CD4-positive, alpha-beta T cell (primary cell): Measurements from ENCODE around the gene ZNF516. TPM values are rescaled to one million over a fixed set of nuclear protein-coding genes. Genes with fewer than 3 reads are reported as not detected.

Experiments used
- ATAC-seq: fragments of 200-7000 bp; cut with Tn5 transposase; one replicate; pipeline ENCODE4 v1.10.0; 2022; ENCODE audit warnings: mild to moderate bottlenecking; ENCODE audit not compliant: poor library complexity
- CTCF ChIA-PET: fragments of 350-600 bp; sonication (Branson Sonifier 250); formaldehyde crosslinking; loops from one replicate; lab custom pipeline; 2021; ENCODE audit warnings: antibody characterized with exemption, inconsistent platforms; lab: Charles Lee
- POLR2A ChIA-PET: fragments of 350-600 bp; sonication (Branson Sonifier 250); formaldehyde crosslinking; loops from one replicate; lab custom pipeline; 2021; ENCODE audit warnings: antibody characterized with exemption, inconsistent platforms; lab: Charles Lee
- DNase-seq, 14 experiments: peaks; one replicate each; pipeline ENCODE4 v3.0.0-alpha.2; 2013 to 2020; ENCODE audit warnings: mixed read lengths in 2 of 14
- H3K27ac ChIP-seq, 2 donors: one replicate each; pipeline versions ENCODE4 v1.5.1 to v1.7.0; 2013; ENCODE audit warnings: low read length in 2 of 2, low read depth in 1 of 2, mild to moderate bottlenecking in 1 of 2
- H3K27me3 ChIP-seq, 2 experiments: 1 replicate in 1 of 2; 2 replicates in 1 of 2; pipeline versions ENCODE4 v1.6.1 to v1.7.0; 2013; ENCODE audit warnings: low read length in 2 of 2, control low read depth in 1 of 2, mild to moderate bottlenecking in 1 of 2, moderate library complexity in 1 of 2; ENCODE audit not compliant: insufficient read depth in 2 of 2, control insufficient read depth in 1 of 2
- H3K36me3 ChIP-seq: one replicate; pipeline ENCODE4 v1.6.1; 2013; ENCODE audit warnings: low read length, control low read depth; ENCODE audit not compliant: insufficient read depth
- H3K4me1 ChIP-seq: one replicate; pipeline ENCODE4 v1.6.1; 2013; ENCODE audit warnings: low read length, control low read depth; ENCODE audit not compliant: insufficient read depth
- H3K4me3 ChIP-seq: one replicate; pipeline ENCODE4 v1.5.1; 2013; ENCODE audit warnings: mild to moderate bottlenecking, low read length, moderate library complexity
- H3K9me3 ChIP-seq, 2 experiments: 1 replicate in 1 of 2; 2 replicates in 1 of 2; pipeline versions ENCODE4 v1.6.1 to v1.7.0; 2013; ENCODE audit warnings: low read length in 2 of 2, mild to moderate bottlenecking in 2 of 2, control low read depth in 1 of 2, moderate library complexity in 1 of 2; ENCODE audit not compliant: control insufficient read depth in 1 of 2, insufficient read depth in 1 of 2
- H3K27ac Mint-ChIP-seq: one replicate; pipeline ENCODE4 v1.8.0; 2020; ENCODE audit warnings: mixed read lengths
- H3K27me3 Mint-ChIP-seq: one replicate; pipeline ENCODE4 v1.8.0; 2021; ENCODE audit warnings: mixed read lengths
- H3K36me3 Mint-ChIP-seq: one replicate; pipeline ENCODE4 v1.8.0; 2021; ENCODE audit warnings: low read depth, mixed read lengths
- H3K4me1 Mint-ChIP-seq: one replicate; pipeline ENCODE4 v1.8.0; 2021; ENCODE audit warnings: low read depth, mixed read lengths
- H3K4me3 Mint-ChIP-seq: one replicate; pipeline ENCODE4 v1.8.0; 2020; ENCODE audit warnings: mild to moderate bottlenecking, mixed read lengths
- H3K9me3 Mint-ChIP-seq: one replicate; pipeline ENCODE4 v1.8.0; 2020; ENCODE audit warnings: mixed read lengths
- CTCF ChIP-seq: fragments of 200-600 bp; IDR thresholded peaks from one replicate; pipeline ENCODE4 v1.8.0; 2022; ENCODE audit warnings: antibody characterized with exemption, mild to moderate bottlenecking
- intact Hi-C, 2 experiments: fragments of 100-400 bp; cut with DNase I in 1 of 2; cut with micrococcal nuclease in 1 of 2; formaldehyde crosslinking; loops; one replicate each; pipeline versions ENCODE4 v1.15.1 to v1.9.0; 2023 to 2025; cut with DNase I, micrococcal nuclease
- total RNA-seq, 174 experiments: library from RNA in 2 of 174; stranded (reverse) in 2 of 174; gene quantifications; one replicate each; pipeline ENCODE4 v1.2.3 and lab custom pipeline; 2021 to 2026

The ZNF516 gene
- total RNA-seq, 2 experiments from 2014 or later: 22.4 to 29.3 TPM

- no peak for TF ChIP-seq CTCF
- H3K36me3 ChIP-seq: peaks cover 2% of the 10 kb centered on the region
- no peaks in the 10 kb centered on the region for H3K9me3 Mint-ChIP-seq
- ATAC-seq (no peak), DNase-seq (no peak)
- no peaks in the 10 kb centered on the region for H3K36me3 Mint-ChIP-seq
- H3K4me1 ChIP-seq: peaks cover 17% of the 10 kb centered on the region
- H3K27ac Mint-ChIP-seq: no peak overlapping the region
- POLR2A ChIA-PET: interaction anchor here (0.5 kb wide), 1 partner anchor 1337 kb away, joined by 3 read pairs; no protein-coding TSS in a partner anchor
- H3K4me3 ChIP-seq: no peak overlapping the region
- H3K9me3 ChIP-seq: no peaks in the 10 kb centered on the region
- H3K27me3 Mint-ChIP-seq: peaks cover 13% of the 10 kb centered on the region
- no peak overlapping the region for H3K4me3 Mint-ChIP-seq
- CTCF ChIA-PET: no interaction called here
- peaks cover 0 to 10% of the 10 kb centered on the region in 2 experiments for H3K27me3 ChIP-seq
- peaks cover 44% of the 10 kb centered on the region for H3K4me1 Mint-ChIP-seq
- intact Hi-C loops: no loop called here
- no peak overlapping the region for H3K27ac ChIP-seq
Measured at GRCh38 chr18:76455003-76455676, 39.9 kb downstream of the ZNF516 start.

GRCh38 chr18:76454418-76454817, 40.6 kb downstream of the ZNF516 start:
- Mint-ChIP-seq H3K4me3 (no peak overlapping the region), H3K27me3 (peaks cover 13% of the 10 kb centered on the region), H3K4me1 (peaks cover 51% of the 10 kb centered on the region), H3K27ac (no peak overlapping the region), H3K9me3 (no peaks in the 10 kb centered on the region), H3K36me3 (no peaks in the 10 kb centered on the region)
- DNase-seq: no peak
- ChIA-PET CTCF (no interaction called here), POLR2A (interaction anchor here (0.5 to 1.5 kb wide), 3 partner anchors 8 to 1336 kb away, joined by 3 to 4 read pairs (median 3); no protein-coding TSS in a partner anchor)
- TF ChIP-seq CTCF: no peak
- intact Hi-C loops: no loop called here
- H3K36me3 ChIP-seq: peaks cover 1% of the 10 kb centered on the region
- peaks cover 17% of the 10 kb centered on the region for H3K4me1 ChIP-seq
- no peak overlapping the region for H3K4me3 ChIP-seq
- no peak for ATAC-seq
- peaks cover 0 to 10% of the 10 kb centered on the region in 2 experiments for H3K27me3 ChIP-seq
- no peak overlapping the region for H3K27ac ChIP-seq
- H3K9me3 ChIP-seq: no peaks in the 10 kb centered on the region

- peaks cover 56% of the 10 kb centered on the region for H3K4me1 Mint-ChIP-seq
- CTCF ChIA-PET: no interaction called here
- Histone ChIP-seq H3K27ac (no peak overlapping the region), H3K27me3 (peaks cover 0 to 13% of the 10 kb centered on the region in 2 experiments), H3K4me3 (no peak overlapping the region), H3K36me3 (no peaks in the 10 kb centered on the region), H3K9me3 (no peaks in the 10 kb centered on the region), H3K4me1 (peaks cover 21% of the 10 kb centered on the region)
- H3K27me3 Mint-ChIP-seq: peaks cover 13% of the 10 kb centered on the region
- H3K4me3 Mint-ChIP-seq: no peak overlapping the region
- H3K9me3 Mint-ChIP-seq: no peaks in the 10 kb centered on the region
- DNase-seq (no peak), ATAC-seq (no peak)
- POLR2A ChIA-PET: interaction anchor here (0.9 to 1.5 kb wide), 2 partner anchors 9 to 268 kb away, joined by 3 to 4 read pairs; no protein-coding TSS in a partner anchor
- H3K27ac Mint-ChIP-seq: no peak overlapping the region
- intact Hi-C loops: no loop called here
- no peak for TF ChIP-seq CTCF
- H3K36me3 Mint-ChIP-seq: no peaks in the 10 kb centered on the region
Measured at GRCh38 chr18:76453932-76454331, 41.1 kb downstream of the ZNF516 start.
